OCI-LY1 (cell line): ENCODE measurements around the gene MSL3.

Experiments used
- H2AFZ ChIP-seq: fragments of 200-600 bp; sonication (generic), shearing (Covaris generic); 2 replicates; pipeline ENCODE4 v1.6.0; 2014; ENCODE audit warnings: antibody characterized with exemption, mild to moderate bottlenecking, low read length
- H3F3A ChIP-seq: fragments of 200-600 bp; sonication (generic), shearing (Covaris generic); 2 replicates; pipeline ENCODE4 v1.6.0; 2014; ENCODE audit warnings: mild to moderate bottlenecking, antibody characterized with exemption, low read length, moderate library complexity; ENCODE audit not compliant: insufficient read depth
- H3K27ac ChIP-seq: fragments of 200-600 bp; sonication (generic); 2 replicates; pipeline ENCODE4 v1.5.1; 2014; ENCODE audit warnings: low read length, mixed run types, mild to moderate bottlenecking, low read depth; ENCODE audit not compliant: poor library complexity, severe bottlenecking
- H3K27me3 ChIP-seq: fragments of 200-600 bp; sonication (generic); 2 replicates; pipeline ENCODE4 v1.6.0; 2014; ENCODE audit warnings: antibody characterized with exemption, mild to moderate bottlenecking, low read length, moderate library complexity; ENCODE audit not compliant: insufficient read depth
- H3K36me3 ChIP-seq: fragments of 200-600 bp; sonication (generic); 2 replicates; pipeline ENCODE4 v1.6.1; 2014; ENCODE audit warnings: mild to moderate bottlenecking, antibody characterized with exemption, low read length, moderate library complexity, mixed read lengths; ENCODE audit not compliant: insufficient read depth
- H3K4me1 ChIP-seq: fragments of 200-600 bp; sonication (generic); 2 replicates; pipeline ENCODE4 v1.5.1; 2014; ENCODE audit warnings: mild to moderate bottlenecking, low read length, moderate library complexity; ENCODE audit not compliant: insufficient read depth, severe bottlenecking
- H3K4me2 ChIP-seq: fragments of 200-600 bp; sonication (generic), shearing (Covaris generic); 2 replicates; pipeline ENCODE4 v1.6.1; 2014; ENCODE audit warnings: low read length
- H3K4me3 ChIP-seq: fragments of 200-600 bp; sonication (generic); 2 replicates; pipeline ENCODE4 v1.5.1; 2014; ENCODE audit warnings: low read length, low read depth, mild to moderate bottlenecking, mixed read lengths; ENCODE audit not compliant: poor library complexity, severe bottlenecking
- H3K79me2 ChIP-seq: fragments of 200-600 bp; shearing (Covaris generic); 2 replicates; pipeline ENCODE4 v1.6.1; 2016; ENCODE audit warnings: mixed run types, low read length, mixed read lengths; ENCODE audit not compliant: insufficient read depth
- H3K9ac ChIP-seq: fragments of 200-600 bp; sonication (generic), shearing (Covaris generic); 2 replicates; pipeline ENCODE4 v1.6.1; 2014; ENCODE audit warnings: mild to moderate bottlenecking, low read length, mixed read lengths
- H3K9me2 ChIP-seq: fragments of 200-600 bp; sonication (generic), shearing (Covaris generic); 2 replicates; pipeline ENCODE4 v1.6.1; 2014; ENCODE audit warnings: low read depth, mild to moderate bottlenecking, low read length, mixed read lengths
- H3K9me3 ChIP-seq: fragments of 200-600 bp; shearing (Covaris generic); 2 replicates; pipeline ENCODE4 v1.6.1; 2014; ENCODE audit warnings: low read length, mixed read lengths
- H4K20me1 ChIP-seq: fragments of 200-600 bp; sonication (generic), shearing (Covaris generic); 2 replicates; pipeline ENCODE4 v1.6.0; 2016; ENCODE audit warnings: mild to moderate bottlenecking, low read length; ENCODE audit not compliant: insufficient read depth
- EZH2 ChIP-seq: fragments of 200-600 bp; sonication (generic), shearing (Covaris generic); IDR thresholded peaks from 2 replicates; pipeline ENCODE4 v1.8.0; 2017; ENCODE audit warnings: borderline replicate concordance, mixed run types, mild to moderate bottlenecking, antibody characterized with exemption, low read length, moderate library complexity, mixed read lengths
- TF ChIP-seq, protein P1 (sequence below): fragments of 200-600 bp; sonication (generic), shearing (Covaris generic); IDR thresholded peaks from 2 replicates; pipeline ENCODE4 v1.5.1; 2017; ENCODE audit warnings: mild to moderate bottlenecking, antibody characterized with exemption, low read length, moderate library complexity, mixed read lengths

Gene MSL3

DNA sequence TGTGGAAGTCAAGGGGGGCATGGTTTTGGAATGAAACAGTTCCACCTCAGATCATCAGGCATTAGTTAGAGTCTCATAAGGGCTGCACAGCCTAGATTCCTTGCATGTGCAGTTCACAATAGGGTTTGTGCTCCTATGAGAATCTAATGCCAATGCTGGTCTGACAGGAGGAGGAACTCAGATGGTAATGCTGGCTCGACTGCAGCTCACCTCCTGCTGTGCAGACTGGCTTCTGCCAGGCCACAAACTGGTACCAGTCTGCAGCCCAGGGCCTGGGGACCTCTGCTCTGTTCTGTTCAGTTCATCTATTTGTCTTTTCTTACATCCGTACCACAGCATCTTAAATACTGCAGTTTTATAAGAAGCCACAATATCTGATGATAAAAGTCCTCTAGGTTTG, 12.2 kb upstream of the MSL3 start:
- Histone ChIP-seq H3K9me2 (no peaks in the 10 kb centered on the region), H3K27me3 (no peaks in the 10 kb centered on the region), H3K4me2 (no peak overlapping the region), H2AFZ (no peak overlapping the region), H3K36me3 (no peaks in the 10 kb centered on the region), H3K9me3 (no peaks in the 10 kb centered on the region), H3K9ac (no peak overlapping the region), H3K4me1 (no peaks in the 10 kb centered on the region), H3K79me2 (no peaks in the 10 kb centered on the region), H3F3A (no peaks in the 10 kb centered on the region), H3K4me3 (no peak overlapping the region), H4K20me1 (no peaks in the 10 kb centered on the region), H3K27ac (no peak overlapping the region)
- TF ChIP-seq EZH2: no peak
- TF ChIP-seq, protein P1, sequence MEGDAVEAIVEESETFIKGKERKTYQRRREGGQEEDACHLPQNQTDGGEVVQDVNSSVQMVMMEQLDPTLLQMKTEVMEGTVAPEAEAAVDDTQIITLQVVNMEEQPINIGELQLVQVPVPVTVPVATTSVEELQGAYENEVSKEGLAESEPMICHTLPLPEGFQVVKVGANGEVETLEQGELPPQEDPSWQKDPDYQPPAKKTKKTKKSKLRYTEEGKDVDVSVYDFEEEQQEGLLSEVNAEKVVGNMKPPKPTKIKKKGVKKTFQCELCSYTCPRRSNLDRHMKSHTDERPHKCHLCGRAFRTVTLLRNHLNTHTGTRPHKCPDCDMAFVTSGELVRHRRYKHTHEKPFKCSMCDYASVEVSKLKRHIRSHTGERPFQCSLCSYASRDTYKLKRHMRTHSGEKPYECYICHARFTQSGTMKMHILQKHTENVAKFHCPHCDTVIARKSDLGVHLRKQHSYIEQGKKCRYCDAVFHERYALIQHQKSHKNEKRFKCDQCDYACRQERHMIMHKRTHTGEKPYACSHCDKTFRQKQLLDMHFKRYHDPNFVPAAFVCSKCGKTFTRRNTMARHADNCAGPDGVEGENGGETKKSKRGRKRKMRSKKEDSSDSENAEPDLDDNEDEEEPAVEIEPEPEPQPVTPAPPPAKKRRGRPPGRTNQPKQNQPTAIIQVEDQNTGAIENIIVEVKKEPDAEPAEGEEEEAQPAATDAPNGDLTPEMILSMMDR: no peak

DNA sequence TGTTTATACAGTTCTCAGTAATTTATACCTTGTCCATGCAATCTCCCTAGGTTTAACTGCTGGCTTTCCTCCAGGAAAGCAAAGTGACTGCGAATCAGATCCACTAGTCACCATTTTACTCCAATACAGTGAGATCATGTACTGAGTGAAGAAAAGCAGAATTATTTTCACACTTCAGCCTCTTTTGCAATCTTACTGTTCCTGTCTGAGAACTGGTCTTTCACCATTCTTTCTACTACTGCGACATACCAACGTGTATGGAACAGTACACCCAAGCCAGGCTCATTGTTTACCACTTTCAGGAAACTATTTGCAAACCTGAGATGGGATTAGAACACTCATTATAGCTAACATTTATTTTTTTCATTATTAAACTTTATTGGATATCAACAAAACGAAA, 8.0 kb upstream of the MSL3 start:
- no peaks in the 10 kb centered on the region for H3F3A ChIP-seq
- H2AFZ ChIP-seq: no peak overlapping the region
- no peaks in the 10 kb centered on the region for H3K36me3 ChIP-seq
- no peak overlapping the region for H3K4me3 ChIP-seq
- no peak overlapping the region for H3K4me2 ChIP-seq
- H3K9ac ChIP-seq: no peak overlapping the region
- no peak overlapping the region for H3K27ac ChIP-seq
- TF ChIP-seq, protein P1: no peak
- no peak for TF ChIP-seq EZH2
- no peaks in the 10 kb centered on the region for H3K9me2 ChIP-seq
- no peaks in the 10 kb centered on the region for H3K27me3 ChIP-seq
- no peaks in the 10 kb centered on the region for H3K9me3 ChIP-seq
- no peaks in the 10 kb centered on the region for H4K20me1 ChIP-seq
- H3K79me2 ChIP-seq: no peaks in the 10 kb centered on the region
- H3K4me1 ChIP-seq: no peaks in the 10 kb centered on the region

DNA sequence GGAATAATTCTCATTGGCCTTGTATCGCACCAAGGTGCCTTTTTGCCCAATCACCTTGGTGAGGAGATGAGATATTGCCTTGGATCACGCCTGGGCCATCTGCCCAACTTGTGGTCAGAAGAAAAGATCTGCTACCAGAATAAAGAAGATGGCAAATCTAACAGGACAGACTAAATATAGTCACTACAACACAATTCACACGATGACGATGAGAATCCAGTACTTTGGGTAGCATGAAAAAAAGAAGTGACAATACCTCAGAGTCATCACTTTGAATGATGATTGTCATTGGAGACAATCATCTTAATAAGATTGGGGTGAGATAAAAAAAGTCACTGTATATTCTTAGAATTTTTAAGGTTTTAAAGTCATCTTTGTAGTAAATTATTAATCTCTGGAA, 7.3 kb upstream of the MSL3 start:
- no peaks in the 10 kb centered on the region for H3K9me2 ChIP-seq
- no peak overlapping the region for H3K27ac ChIP-seq
- H4K20me1 ChIP-seq: no peaks in the 10 kb centered on the region
- TF ChIP-seq EZH2: no peak
- TF ChIP-seq, protein P1: no peak
- H3K4me3 ChIP-seq: no peak overlapping the region
- no peaks in the 10 kb centered on the region for H3K36me3 ChIP-seq
- H2AFZ ChIP-seq: no peak overlapping the region
- no peaks in the 10 kb centered on the region for H3K4me1 ChIP-seq
- H3F3A ChIP-seq: no peaks in the 10 kb centered on the region
- H3K79me2 ChIP-seq: no peaks in the 10 kb centered on the region
- no peaks in the 10 kb centered on the region for H3K27me3 ChIP-seq
- no peak overlapping the region for H3K9ac ChIP-seq
- H3K4me2 ChIP-seq: no peak overlapping the region
- H3K9me3 ChIP-seq: no peaks in the 10 kb centered on the region
